HepG2 (cell line): Measurements from ENCODE around the gene CSNK1D. TPM values are rescaled to one million over a fixed set of nuclear protein-coding genes. Genes with fewer than 3 reads are reported as not detected.

Source experiments
- CHD4 ChIP-seq: fragments of 200-600 bp; sonication (generic); IDR thresholded peaks from 2 replicates; pipeline ENCODE4 v1.7.0; 2017; ENCODE audit warnings: mild to moderate bottlenecking, low read length, borderline replicate concordance
- HCFC1 ChIP-seq: fragments of 150-350 bp; IDR thresholded peaks from 2 replicates; pipeline ENCODE4 v1.6.1; 2014; ENCODE audit warnings: low read depth, low read length
- HNRNPLL ChIP-seq: fragments of 200-400 bp; formaldehyde crosslinking; IDR thresholded peaks from 2 replicates; pipeline ENCODE4 v1.6.1; 2017; ENCODE audit warnings: mild to moderate bottlenecking, low read depth, low read length; ENCODE audit not compliant: poor library complexity, severe bottlenecking
- KLF15 ChIP-seq: sonication (generic); formaldehyde crosslinking; IDR thresholded peaks from 2 replicates; pipeline ENCODE4 v1.8.1; 2023; ENCODE audit warnings: borderline replicate concordance, mild to moderate bottlenecking, inconsistent platforms, missing genetic modification reagents, mixed read lengths
- MTF1 ChIP-seq: sonication (generic); formaldehyde crosslinking; IDR thresholded peaks from 2 replicates; pipeline ENCODE4 v1.5.0; 2020; ENCODE audit warnings: missing genetic modification reagents
- RARG ChIP-seq: sonication (generic); formaldehyde crosslinking; IDR thresholded peaks from 2 replicates; pipeline ENCODE4 v1.4.0; 2020; ENCODE audit warnings: low read depth, mild to moderate bottlenecking, missing genetic modification reagents
- RNF2 ChIP-seq: fragments of 450-650 bp; conservative IDR thresholded peaks from 2 replicates; pipeline ENCODE4 v1.6.1; 2016; ENCODE audit warnings: low read depth
- RXRA ChIP-seq: sonication (generic); formaldehyde crosslinking; IDR thresholded peaks from 2 replicates; pipeline ENCODE4 v1.5.1; 2020; ENCODE audit warnings: missing genetic modification reagents
- SATB2 ChIP-seq: sonication (generic); formaldehyde crosslinking; IDR thresholded peaks from 2 replicates; pipeline ENCODE4 v1.5.0; 2020; ENCODE audit warnings: missing genetic modification reagents
- ZNF382 ChIP-seq: sonication (generic); formaldehyde crosslinking; IDR thresholded peaks from 2 replicates; pipeline ENCODE4 v1.5.0; 2020; ENCODE audit warnings: missing genetic modification reagents, mild to moderate bottlenecking, borderline replicate concordance
- ZNF557 ChIP-seq: sonication (generic); formaldehyde crosslinking; IDR thresholded peaks from 2 replicates; pipeline ENCODE4 v1.4.0; 2020; ENCODE audit warnings: missing genetic modification reagents
- ZNF652 ChIP-seq: IDR thresholded peaks from 2 replicates; pipeline ENCODE4 v1.6.1; 2016; ENCODE audit warnings: low read depth, borderline replicate concordance
- polyA plus RNA-seq, 8 experiments: library from polyadenylated mRNA; depleted of rRNA in 3 of 8; stranded (reverse) in 7 of 8; unstranded in 1 of 8; fragments of >200 nt; fragmentation: Illumina TruSeq in 4 of 8; extraction: Trizol in 4 of 8; gene quantifications; 2 replicates each; pipeline versions ENCODE4 v1.2.1 to v1.2.3, GENCODE V29; 2011 to 2016; ENCODE audit warnings: low read depth in 4 of 8, missing spikeins in 1 of 8, mixed read lengths in 1 of 8; ENCODE audit not compliant: insufficient read depth in 1 of 8
- total RNA-seq, 5 experiments: library from RNA; depleted of rRNA; stranded (reverse); fragments of >200 nt; fragmentation: Illumina TruSeq; extraction: Trizol; gene quantifications; 2 replicates each; pipeline ENCODE4 v1.2.3, GENCODE V29; 2016; ENCODE audit warnings: low read depth in 1 of 5
- TF ChIP-seq, protein P1 (sequence below): sonication (generic); formaldehyde crosslinking; IDR thresholded peaks from 2 replicates; pipeline ENCODE4 v1.4.0; 2020; ENCODE audit warnings: missing genetic modification reagents
- TF ChIP-seq, protein P2 (sequence below): sonication (generic); formaldehyde crosslinking; IDR thresholded peaks from 2 replicates; pipeline ENCODE4 v1.4.0; 2020; ENCODE audit warnings: missing genetic modification reagents, borderline replicate concordance
- TF ChIP-seq, protein P3 (sequence below): sonication (generic); formaldehyde crosslinking; IDR thresholded peaks from 2 replicates; pipeline ENCODE4 v1.5.0; 2020; ENCODE audit warnings: missing genetic modification reagents, mild to moderate bottlenecking, borderline replicate concordance

CSNK1D gene
- total and polyA plus RNA-seq, 2 of the 13 experiments (the other 11 are each of a cell fraction or from before 2014, with no cell fraction given) = 31.5 to 128 TPM

DNA sequence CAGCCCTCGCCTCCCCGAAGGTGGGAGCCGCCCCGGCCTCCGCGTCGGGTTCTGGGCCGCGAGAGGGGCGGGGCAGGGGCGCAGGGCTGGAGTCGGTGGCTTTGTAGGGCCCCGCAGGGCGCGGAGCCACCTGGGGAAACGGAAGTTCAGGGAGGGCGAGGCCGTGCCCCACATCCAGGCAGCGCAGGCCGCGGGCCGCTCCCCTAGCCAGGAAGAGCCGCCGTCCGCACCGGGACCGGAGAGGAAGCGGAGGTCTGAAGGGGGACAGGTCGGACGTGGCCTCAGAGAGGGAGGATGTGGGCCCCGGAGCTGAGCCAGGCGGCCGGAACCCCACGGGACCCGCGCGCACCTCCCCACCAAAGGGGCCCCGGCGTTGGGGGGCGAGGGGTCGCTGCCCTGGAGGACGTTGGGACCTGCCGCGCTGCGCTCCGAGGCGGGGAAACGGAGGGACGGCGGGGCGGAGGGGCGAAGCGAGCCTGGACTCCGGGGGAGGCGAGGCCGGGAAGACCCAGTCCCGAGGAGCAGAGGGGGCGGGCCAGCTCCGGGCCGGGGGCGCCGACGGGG is 45.1 kb downstream of the CSNK1D start (continued):
- TF ChIP-seq, protein P1, sequence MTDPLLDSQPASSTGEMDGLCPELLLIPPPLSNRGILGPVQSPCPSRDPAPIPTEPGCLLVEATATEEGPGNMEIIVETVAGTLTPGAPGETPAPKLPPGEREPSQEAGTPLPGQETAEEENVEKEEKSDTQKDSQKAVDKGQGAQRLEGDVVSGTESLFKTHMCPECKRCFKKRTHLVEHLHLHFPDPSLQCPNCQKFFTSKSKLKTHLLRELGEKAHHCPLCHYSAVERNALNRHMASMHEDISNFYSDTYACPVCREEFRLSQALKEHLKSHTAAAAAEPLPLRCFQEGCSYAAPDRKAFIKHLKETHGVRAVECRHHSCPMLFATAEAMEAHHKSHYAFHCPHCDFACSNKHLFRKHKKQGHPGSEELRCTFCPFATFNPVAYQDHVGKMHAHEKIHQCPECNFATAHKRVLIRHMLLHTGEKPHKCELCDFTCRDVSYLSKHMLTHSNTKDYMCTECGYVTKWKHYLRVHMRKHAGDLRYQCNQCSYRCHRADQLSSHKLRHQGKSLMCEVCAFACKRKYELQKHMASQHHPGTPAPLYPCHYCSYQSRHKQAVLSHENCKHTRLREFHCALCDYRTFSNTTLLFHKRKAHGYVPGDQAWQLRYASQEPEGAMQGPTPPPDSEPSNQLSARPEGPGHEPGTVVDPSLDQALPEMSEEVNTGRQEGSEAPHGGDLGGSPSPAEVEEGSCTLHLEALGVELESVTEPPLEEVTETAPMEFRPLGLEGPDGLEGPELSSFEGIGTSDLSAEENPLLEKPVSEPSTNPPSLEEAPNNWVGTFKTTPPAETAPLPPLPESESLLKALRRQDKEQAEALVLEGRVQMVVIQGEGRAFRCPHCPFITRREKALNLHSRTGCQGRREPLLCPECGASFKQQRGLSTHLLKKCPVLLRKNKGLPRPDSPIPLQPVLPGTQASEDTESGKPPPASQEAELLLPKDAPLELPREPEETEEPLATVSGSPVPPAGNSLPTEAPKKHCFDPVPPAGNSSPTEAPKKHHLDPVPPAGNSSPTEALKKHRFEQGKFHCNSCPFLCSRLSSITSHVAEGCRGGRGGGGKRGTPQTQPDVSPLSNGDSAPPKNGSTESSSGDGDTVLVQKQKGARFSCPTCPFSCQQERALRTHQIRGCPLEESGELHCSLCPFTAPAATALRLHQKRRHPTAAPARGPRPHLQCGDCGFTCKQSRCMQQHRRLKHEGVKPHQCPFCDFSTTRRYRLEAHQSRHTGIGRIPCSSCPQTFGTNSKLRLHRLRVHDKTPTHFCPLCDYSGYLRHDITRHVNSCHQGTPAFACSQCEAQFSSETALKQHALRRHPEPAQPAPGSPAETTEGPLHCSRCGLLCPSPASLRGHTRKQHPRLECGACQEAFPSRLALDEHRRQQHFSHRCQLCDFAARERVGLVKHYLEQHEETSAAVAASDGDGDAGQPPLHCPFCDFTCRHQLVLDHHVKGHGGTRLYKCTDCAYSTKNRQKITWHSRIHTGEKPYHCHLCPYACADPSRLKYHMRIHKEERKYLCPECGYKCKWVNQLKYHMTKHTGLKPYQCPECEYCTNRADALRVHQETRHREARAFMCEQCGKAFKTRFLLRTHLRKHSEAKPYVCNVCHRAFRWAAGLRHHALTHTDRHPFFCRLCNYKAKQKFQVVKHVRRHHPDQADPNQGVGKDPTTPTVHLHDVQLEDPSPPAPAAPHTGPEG (CRISPR knock-in tag) = no peak; the same call in 1 of the 2 replicates
- TF ChIP-seq RARG (no peak), ZNF557 (no peak), HNRNPLL (peak; percentile 36), CHD4 (no peak), MTF1 (CRISPR knock-in tag) (no peak), ZNF382 (CRISPR knock-in tag) (no peak), ZNF652 (no peak), RXRA (CRISPR knock-in tag) (peak; percentile 81; the same call in 1 of the 2 replicates), HCFC1 (no peak), KLF15 (CRISPR knock-in tag) (no peak), SATB2 (CRISPR knock-in tag) (no peak), RNF2 (no peak)
- TF ChIP-seq, protein P2, sequence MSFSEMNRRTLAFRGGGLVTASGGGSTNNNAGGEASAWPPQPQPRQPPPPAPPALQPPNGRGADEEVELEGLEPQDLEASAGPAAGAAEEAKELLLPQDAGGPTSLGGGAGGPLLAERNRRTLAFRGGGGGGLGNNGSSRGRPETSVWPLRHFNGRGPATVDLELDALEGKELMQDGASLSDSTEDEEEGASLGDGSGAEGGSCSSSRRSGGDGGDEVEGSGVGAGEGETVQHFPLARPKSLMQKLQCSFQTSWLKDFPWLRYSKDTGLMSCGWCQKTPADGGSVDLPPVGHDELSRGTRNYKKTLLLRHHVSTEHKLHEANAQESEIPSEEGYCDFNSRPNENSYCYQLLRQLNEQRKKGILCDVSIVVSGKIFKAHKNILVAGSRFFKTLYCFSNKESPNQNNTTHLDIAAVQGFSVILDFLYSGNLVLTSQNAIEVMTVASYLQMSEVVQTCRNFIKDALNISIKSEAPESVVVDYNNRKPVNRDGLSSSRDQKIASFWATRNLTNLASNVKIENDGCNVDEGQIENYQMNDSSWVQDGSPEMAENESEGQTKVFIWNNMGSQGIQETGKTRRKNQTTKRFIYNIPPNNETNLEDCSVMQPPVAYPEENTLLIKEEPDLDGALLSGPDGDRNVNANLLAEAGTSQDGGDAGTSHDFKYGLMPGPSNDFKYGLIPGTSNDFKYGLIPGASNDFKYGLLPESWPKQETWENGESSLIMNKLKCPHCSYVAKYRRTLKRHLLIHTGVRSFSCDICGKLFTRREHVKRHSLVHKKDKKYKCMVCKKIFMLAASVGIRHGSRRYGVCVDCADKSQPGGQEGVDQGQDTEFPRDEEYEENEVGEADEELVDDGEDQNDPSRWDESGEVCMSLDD (CRISPR knock-in tag) = peak; percentile 46; the same call in 1 of the 2 replicates
- TF ChIP-seq, protein P3, sequence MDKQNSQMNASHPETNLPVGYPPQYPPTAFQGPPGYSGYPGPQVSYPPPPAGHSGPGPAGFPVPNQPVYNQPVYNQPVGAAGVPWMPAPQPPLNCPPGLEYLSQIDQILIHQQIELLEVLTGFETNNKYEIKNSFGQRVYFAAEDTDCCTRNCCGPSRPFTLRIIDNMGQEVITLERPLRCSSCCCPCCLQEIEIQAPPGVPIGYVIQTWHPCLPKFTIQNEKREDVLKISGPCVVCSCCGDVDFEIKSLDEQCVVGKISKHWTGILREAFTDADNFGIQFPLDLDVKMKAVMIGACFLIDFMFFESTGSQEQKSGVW (CRISPR knock-in tag) = 0 out of 2 replicates have a peak, but pooled peaks have one; percentile 70
